ENCODE data around the gene AMPH.
A peak's percentile ranks its signal among the peaks of the same experiment; 100 is the strongest.

AMPH gene

DNA sequence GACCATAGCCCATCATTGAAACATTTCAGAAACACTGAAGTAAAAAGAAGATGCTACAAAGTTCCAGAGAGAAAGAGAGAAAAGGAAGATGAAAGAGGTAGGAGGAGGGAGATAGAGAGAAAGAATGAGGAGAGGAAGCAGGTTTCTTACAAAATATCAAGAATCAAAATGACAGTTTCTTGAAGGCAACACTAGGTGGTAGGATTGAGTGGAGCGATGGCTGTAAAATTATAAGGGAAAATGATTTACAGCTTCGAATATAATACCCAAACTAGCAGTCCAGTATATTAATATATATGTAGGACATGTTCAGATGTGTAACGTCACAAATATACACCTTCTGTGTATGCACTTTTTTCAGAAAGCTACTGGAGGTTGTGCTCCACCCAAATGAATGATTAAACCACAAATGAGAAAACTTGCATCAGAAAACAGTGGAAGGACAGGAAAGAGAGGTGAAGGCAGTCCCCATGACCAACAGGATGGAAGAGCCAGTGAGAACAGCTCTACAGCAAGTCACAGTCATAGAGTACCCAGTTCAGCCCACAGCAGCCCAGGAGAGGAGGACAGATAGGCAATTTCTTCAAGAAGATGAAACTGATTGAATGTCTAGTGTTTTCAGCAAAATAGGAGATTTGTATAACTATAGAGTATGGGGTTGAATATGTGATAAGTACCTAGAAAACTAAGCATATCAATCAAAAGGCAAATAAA, 206.3 kb downstream of the AMPH start:
- TF ChIP-seq, protein P1, sequence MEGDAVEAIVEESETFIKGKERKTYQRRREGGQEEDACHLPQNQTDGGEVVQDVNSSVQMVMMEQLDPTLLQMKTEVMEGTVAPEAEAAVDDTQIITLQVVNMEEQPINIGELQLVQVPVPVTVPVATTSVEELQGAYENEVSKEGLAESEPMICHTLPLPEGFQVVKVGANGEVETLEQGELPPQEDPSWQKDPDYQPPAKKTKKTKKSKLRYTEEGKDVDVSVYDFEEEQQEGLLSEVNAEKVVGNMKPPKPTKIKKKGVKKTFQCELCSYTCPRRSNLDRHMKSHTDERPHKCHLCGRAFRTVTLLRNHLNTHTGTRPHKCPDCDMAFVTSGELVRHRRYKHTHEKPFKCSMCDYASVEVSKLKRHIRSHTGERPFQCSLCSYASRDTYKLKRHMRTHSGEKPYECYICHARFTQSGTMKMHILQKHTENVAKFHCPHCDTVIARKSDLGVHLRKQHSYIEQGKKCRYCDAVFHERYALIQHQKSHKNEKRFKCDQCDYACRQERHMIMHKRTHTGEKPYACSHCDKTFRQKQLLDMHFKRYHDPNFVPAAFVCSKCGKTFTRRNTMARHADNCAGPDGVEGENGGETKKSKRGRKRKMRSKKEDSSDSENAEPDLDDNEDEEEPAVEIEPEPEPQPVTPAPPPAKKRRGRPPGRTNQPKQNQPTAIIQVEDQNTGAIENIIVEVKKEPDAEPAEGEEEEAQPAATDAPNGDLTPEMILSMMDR (IDR thresholded peaks at IDR 0.05; ENCODE audit: low read depth, low read length): no peak
- peak; percentile 10 to 19 for DNase-seq (ENCODE audit: low read depth in 2 of 2)
- H3K4me3 ChIP-seq (replicated peaks in 1 of 2; ENCODE audit: low read depth in 2 of 2, low read length in 2 of 2): no peak overlapping the region

DNA sequence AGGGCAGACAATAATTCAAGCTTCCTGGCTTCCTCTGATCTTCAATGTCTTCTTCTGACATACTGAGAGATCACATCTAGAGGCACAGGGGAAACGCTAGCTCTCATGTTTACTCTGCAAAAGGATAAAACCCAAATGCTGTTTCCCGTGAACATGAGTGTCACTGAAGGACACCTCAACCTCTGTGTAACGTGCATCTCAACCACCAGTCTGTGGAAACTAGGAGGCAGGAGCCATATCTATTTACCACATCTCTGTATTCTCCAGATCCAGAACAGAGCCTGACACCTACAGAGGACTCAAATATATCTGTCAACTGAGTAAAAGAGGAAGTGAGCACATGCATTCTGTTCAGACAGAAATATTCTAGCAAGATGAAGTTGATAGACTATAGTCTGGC, 217.4 kb downstream of the AMPH start:
- no peak for DNase-seq (ENCODE audit: low read depth in 2 of 2)
- no peak overlapping the region for H3K4me3 ChIP-seq (replicated peaks in 1 of 2; ENCODE audit: low read depth in 2 of 2, low read length in 2 of 2)
- TF ChIP-seq, protein P1 (IDR thresholded peaks at IDR 0.05; ENCODE audit: low read depth, low read length): no peak

DNA sequence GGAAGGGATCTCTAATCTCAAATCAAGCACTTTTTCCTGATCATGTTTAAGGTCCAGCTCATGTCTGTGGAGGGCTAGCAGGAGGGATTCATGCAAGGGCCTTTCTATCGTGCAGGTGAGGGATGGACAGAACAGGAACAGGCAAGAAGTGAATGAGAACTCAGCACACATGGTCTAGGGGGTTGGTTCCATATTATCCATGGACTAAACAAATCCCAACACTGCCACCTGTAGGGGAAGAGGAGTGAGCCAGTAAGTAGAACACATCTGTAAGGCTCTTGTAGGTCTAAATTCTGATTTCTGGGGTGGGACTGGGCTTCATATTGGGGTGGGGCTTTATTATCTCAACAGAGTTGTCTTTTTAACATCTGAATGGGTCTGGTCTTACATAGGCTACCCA, 219.8 kb downstream of the AMPH start:
- peak; percentile 12 to 21 for DNase-seq (ENCODE audit: low read depth in 2 of 2)
- TF ChIP-seq, protein P1 (IDR thresholded peaks at IDR 0.05; ENCODE audit: low read depth, low read length): peak; percentile 20
- H3K4me3 ChIP-seq (replicated peaks in 1 of 2; ENCODE audit: low read depth in 2 of 2, low read length in 2 of 2): no peak overlapping the region

DNA sequence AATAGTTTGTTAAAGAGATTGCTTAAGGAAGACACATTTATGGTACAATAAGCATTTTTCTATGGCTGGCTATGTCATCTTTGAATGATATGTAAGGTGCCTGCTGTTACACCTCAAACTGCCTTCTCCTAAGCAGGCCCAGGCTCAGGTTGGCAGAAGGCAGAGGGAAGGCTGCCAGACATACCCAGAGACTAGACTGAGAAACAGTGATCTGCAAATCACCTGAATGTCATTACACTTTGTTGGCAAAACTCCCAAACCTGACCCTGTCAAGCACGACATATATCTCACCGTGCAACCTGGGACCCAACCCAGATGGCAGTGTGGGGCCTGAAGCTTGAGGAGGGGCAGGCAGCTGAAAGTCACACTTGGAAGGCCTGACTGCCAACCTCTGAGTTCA, 221.1 kb downstream of the AMPH start:
- TF ChIP-seq, protein P1 (IDR thresholded peaks at IDR 0.05; ENCODE audit: low read depth, low read length): no peak

DNA sequence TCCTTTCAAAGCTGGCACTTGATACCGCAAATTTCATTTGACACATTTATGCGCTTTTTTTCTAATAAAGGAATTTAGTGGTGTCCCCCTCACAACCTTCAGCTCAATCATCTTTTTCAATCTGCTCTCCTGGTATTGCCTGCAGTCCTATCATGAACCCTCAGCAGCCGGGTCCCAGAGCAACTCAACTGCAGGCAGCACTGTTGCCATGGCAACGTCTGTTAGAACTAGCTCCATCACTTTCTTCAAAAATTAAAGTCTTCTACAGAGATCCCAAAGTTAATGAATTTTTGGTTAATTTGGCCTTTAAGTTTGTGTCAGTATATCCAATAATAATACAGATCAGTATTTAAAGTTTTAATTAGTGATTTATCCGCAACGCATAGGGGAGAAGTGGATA, 221.6 kb downstream of the AMPH start:
- DNase-seq (ENCODE audit: low read depth in 2 of 2): no peak
- H3K4me3 ChIP-seq (replicated peaks in 1 of 2; ENCODE audit: low read depth in 2 of 2, low read length in 2 of 2): no peak overlapping the region
- TF ChIP-seq, protein P1 (IDR thresholded peaks at IDR 0.05; ENCODE audit: low read depth, low read length): no peak

More for the DNA sequence above, 221.1 kb downstream of the AMPH start:
- no peak for DNase-seq (ENCODE audit: low read depth in 2 of 2)
- no peak overlapping the region for H3K4me3 ChIP-seq (replicated peaks in 1 of 2; ENCODE audit: low read depth in 2 of 2, low read length in 2 of 2)

DNA sequence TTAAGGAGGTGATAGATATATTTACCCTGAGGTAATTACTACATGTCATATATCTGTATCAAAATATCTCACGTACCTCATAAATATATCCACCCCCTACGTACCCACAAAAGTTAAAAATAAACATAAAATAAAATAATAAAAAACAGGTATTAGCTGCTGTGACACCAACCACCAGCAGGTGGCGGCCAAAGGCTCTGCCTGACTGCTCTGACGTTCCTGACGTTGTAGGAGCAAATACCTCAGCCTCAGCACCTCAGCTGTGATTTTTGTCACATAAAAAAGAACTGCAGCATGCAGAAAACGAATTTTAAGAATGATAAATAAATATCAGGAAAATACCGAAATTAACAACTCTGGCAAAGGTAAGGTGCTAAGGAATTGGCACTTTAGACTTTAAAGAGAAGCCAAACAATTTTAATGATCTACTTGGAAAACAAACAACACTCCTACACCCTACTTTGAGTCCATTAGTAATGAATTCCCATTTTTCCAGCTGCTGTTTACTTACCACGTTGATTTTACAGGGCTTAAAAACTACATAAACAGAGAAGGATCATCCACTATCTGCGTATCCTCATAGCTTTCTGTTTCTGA, 232.3 kb downstream of the AMPH start:
- DNase-seq (ENCODE audit: low read depth in 2 of 2): peak; percentile 58 to 59
- TF ChIP-seq, protein P1 (IDR thresholded peaks at IDR 0.05; ENCODE audit: low read depth, low read length): peak; percentile 90
- H3K4me3 ChIP-seq (replicated peaks in 1 of 2; ENCODE audit: low read depth in 2 of 2, low read length in 2 of 2): no peak overlapping the region
